GM12864 (cell line): ENCODE results near the gene PRPF40B.
A peak's percentile ranks its signal among the peaks of the same experiment; 100 is the strongest.

Experiments
- DNase-seq: peaks from one replicate; pipeline ENCODE4 v3.0.0-alpha.2; 2011; ENCODE audit warnings: low read depth
- H3K4me3 ChIP-seq: 2 replicates; pipeline ENCODE4 v1.5.1; 2011; ENCODE audit warnings: mild to moderate bottlenecking, low read depth, low read length, control low read depth
- CTCF ChIP-seq: IDR thresholded peaks from 2 replicates; pipeline ENCODE4 v1.5.1; 2011; ENCODE audit warnings: low read depth, mild to moderate bottlenecking, moderate library complexity, low read length, control low read depth, inconsistent platforms; ENCODE audit errors: missing control alignments

PRPF40B gene

DNA sequence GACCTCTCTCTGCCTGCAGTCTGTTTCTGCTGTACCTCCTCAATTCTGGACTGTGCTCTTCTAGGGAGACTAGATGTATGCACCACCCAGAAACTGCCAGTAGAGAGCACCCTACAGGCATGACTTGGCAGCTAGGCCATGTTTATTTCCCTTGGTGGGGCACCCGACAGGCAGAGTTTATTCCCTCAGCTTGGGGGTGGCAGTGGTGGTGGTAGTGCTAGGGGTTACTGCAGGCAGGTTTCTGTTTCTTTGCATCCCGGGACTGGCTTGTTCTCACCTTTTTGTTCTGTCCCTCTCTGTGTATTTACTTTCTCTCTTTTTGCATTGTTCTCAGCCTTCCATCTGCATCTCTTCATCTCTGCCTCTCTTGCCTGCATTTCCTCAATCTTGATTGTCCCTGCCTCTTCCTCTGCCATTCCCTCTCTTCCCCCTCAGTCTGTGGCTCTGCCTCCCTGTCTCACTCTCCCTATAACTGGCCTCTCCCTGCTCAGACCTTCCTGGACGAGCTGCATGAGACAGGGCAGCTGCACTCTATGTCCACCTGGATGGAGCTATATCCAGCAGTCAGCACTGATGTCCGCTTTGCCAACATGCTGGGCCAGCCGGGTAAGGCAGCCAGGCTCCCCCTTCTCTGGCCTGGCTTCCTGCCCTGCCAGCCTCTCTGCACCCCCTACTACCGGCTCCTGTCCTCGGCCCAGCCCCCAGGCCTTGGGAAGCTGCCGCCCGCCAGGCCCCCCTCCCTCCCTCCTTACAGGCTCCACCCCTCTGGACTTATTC, 13.8 kb downstream of the PRPF40B start:
- H3K4me3 ChIP-seq = no peak overlapping the region

DNA sequence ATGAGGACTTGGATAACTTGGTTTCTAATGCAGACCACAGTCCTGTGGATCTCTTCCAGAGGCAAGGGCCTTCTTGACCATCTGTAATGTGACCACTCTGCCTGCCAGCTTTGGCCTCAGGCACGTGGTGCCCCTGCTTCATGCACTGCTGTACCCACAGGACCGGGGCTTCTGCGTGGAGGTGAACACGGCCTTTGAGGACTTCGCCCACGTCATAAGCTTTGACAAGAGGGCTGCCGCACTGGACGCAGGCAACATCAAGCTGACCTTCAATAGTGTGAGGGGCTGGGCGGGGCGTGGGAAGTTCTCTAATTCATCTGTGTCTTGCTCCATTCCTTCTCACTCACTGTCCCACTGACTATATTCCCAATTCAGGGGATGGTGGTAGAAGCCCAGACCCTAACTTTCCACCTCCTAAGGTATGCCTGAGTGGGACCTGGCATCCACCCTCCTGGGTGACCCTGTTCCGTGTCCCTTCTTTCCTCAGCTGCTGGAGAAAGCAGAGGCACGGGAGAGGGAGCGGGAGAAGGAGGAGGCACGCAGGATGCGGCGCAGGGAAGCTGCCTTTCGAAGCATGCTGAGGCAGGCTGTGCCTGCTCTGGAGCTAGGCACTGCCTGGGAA, 18.5 kb downstream of the PRPF40B start:
- no peak overlapping the region for H3K4me3 ChIP-seq
- no peak for TF ChIP-seq CTCF
- DNase-seq = no peak

More for the DNA sequence above, 13.8 kb downstream of the PRPF40B start:
- TF ChIP-seq CTCF = peak; percentile 76
- peak; percentile 31 for DNase-seq

DNA sequence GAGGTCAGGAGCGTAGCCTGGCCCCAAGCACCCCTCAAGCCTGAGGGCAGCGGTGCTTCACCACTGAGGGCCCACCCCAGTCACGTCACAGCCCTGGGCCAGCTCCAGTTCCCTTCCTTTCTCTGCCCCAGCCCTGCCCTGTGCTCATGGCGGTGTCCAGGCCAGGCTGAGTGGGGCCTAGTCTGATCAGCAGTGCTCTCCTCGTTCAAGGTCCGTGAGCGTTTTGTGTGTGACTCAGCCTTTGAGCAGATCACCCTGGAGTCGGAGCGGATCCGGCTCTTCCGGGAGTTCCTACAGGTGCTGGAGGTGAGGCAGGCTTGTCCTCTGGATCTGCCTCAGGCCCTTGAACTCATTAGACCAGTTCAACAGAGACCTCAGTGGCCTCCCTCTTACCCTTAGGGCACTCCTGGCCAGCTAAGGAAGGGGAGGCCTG, 19.0 kb downstream of the PRPF40B start:
- no peak for TF ChIP-seq CTCF
- DNase-seq = no peak

DNA sequence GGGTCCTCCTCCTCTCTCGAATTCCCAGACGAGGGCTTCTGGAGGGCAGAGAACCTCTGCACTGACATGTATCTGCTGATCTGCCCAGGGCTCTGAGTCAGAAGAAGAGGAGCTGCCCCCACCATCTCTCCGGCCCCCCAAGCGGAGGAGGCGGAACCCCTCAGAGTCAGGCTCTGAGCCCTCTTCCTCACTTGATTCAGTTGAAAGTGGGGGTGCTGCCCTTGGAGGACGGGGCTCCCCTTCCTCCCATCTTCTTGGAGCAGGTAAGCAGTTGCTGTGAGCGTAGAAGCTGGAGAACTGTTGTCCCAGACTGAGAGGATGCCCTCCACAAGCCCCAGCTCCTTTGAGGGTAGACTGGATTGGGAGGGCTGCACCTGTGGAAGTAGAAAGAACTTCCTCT, 19.8 kb downstream of the PRPF40B start:
- TF ChIP-seq CTCF = no peak
- H3K4me3 ChIP-seq = no peak overlapping the region
- DNase-seq = no peak

More for the DNA sequence above, 19.0 kb downstream of the PRPF40B start:
- H3K4me3 ChIP-seq = no peak overlapping the region

GRCh38 chr12:49643961-49644619, 20.7 kb downstream of the PRPF40B start:
- no peak overlapping the region for H3K4me3 ChIP-seq
- no peak for DNase-seq
- TF ChIP-seq CTCF = no peak

DNA sequence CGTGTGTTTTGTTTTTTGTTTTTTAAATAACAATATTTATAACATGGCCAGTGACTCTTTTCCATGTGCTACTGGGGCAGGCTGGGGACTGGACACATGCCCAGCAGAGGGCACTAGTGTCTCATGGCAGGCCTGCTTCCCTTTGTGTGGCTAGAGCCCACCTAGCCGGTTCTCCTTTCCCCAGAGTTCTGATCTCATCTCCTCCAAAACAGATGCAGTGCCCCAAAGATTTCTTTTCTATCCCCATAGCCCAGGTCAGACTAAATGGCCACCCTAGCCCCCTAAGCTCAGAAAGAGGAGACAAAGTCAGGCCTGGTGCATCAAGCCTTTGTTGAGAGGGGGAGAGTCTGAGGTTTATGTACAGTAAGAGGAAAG, 21.2 kb downstream of the PRPF40B start:
- H3K4me3 ChIP-seq = no peak overlapping the region
- peak; percentile 34 for DNase-seq
- TF ChIP-seq CTCF = peak; percentile 95
